AML-193 (cell line): ENCODE results near the gene ANKRD53.
"Not testable (repeated sequence)": the region's sequence is repeated elsewhere in the genome, so short reads cannot be mapped to it uniquely, and the experiment has no call there.

Experiments used
- DNase-seq, 2 experiments: peaks; one replicate each; lab custom pipeline; 2025; lab: John Stamatoyannopoulos, UW

The ANKRD53 gene

GRCh38 chr2:71018625-71019024 lies 40.2 kb downstream of the ANKRD53 start:
- no peak for DNase-seq

- not testable (repeated sequence) for DNase-seq
Measured at GRCh38 chr2:71019989-71020388, 41.6 kb downstream of the ANKRD53 start.

GRCh38 chr2:71021394-71021793 lies 43.0 kb downstream of the ANKRD53 start:
- not testable (repeated sequence) for DNase-seq

DNA sequence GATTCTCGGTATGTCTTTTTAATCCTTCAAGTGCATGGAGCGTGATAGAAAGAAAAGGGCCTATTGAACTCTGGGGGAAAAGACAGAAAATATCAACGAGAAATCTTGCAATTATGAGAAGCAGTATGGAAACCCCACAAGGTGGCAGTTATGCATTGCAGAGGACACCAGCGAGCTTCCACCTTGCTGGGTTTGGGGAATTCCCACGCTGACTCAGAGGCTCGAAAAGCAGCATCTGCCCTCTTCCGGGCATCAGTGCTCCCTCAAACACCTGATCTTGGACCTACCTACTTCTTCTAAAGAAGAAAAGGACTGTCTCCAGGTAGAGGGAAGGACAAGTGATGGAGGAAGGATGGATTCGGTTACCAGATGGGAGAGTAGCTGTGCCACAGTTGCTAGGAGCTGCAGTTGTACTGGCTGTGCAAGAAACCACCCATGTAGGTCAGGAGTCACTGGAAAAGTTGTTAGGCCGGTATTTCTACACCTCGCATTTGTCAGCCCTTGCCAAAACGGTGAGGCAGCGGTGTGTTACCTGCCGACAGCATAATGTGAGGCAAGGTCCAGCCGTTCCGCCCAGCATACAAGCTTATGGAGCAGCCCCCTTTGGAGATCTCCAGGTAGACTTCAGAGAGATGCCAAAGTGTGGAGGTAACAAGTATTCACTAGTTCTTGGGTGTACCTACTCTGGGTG lies 45.3 kb downstream of the ANKRD53 start:
- not testable (repeated sequence) for DNase-seq
